NCI-H82 treated with DMSO at 0.1 percent for 48 hours (cell line): ENCODE results near the gene COMMD9.
"Not testable (repeated sequence)": the region's sequence is repeated elsewhere in the genome, so short reads cannot be mapped to it uniquely, and the experiment has no call there.

Experiments used
- DNase-seq: peaks from one replicate; lab custom pipeline; 2025; ENCODE audit not compliant: unreplicated experiment; lab: John Stamatoyannopoulos, UW

Gene COMMD9

GRCh38 chr11:36289226-36289852, at the start of gene COMMD9:
Gene COMMD9, minus strand, starts transcription at chr11:36289424. Its CDS starts 12 bp downstream, at chr11:36289412.
- peak; percentile 77 for DNase-seq

GRCh38 chr11:36333897-36334296, 44.7 kb upstream of the COMMD9 start:
- DNase-seq: peak; percentile 9

GRCh38 chr11:36333468-36333867, 44.2 kb upstream of the COMMD9 start:
- no peak for DNase-seq

- DNase-seq: no peak
Measured at GRCh38 chr11:36330411-36330810, 41.2 kb upstream of the COMMD9 start.

- no peak for DNase-seq
Measured at GRCh38 chr11:36328966-36329673, 39.9 kb upstream of the COMMD9 start.

GRCh38 chr11:36326524-36327419, 37.5 kb upstream of the COMMD9 start:
- DNase-seq: no peak

- not testable (repeated sequence) for DNase-seq
Measured at GRCh38 chr11:36325403-36325802, 36.2 kb upstream of the COMMD9 start.

GRCh38 chr11:36324956-36325355, 35.7 kb upstream of the COMMD9 start:
- not testable (repeated sequence) for DNase-seq

- DNase-seq: no peak
Measured at GRCh38 chr11:36317992-36318391, 28.8 kb upstream of the COMMD9 start.

- no peak for DNase-seq
Measured at GRCh38 chr11:36316049-36316448, 26.8 kb upstream of the COMMD9 start.

- DNase-seq: no peak
Measured at GRCh38 chr11:36314434-36314767, 25.2 kb upstream of the COMMD9 start.

GRCh38 chr11:36313750-36314433, 24.7 kb upstream of the COMMD9 start:
- no peak for DNase-seq

GRCh38 chr11:36312611-36313472, 23.6 kb upstream of the COMMD9 start:
- no peak for DNase-seq

GRCh38 chr11:36311926-36312595, 22.8 kb upstream of the COMMD9 start:
- no peak for DNase-seq

- DNase-seq: no peak
Measured at GRCh38 chr11:36309779-36310178, 20.6 kb upstream of the COMMD9 start.

- no peak for DNase-seq
Measured at GRCh38 chr11:36308577-36308976, 19.4 kb upstream of the COMMD9 start.

- no peak for DNase-seq
Measured at GRCh38 chr11:36306888-36307287, 17.7 kb upstream of the COMMD9 start.

- DNase-seq: no peak
Measured at GRCh38 chr11:36305047-36305446, 15.8 kb upstream of the COMMD9 start.

- DNase-seq: no peak
Measured at GRCh38 chr11:36304351-36304750, 15.1 kb upstream of the COMMD9 start.

- DNase-seq: no peak
Measured at GRCh38 chr11:36300650-36301049, 11.4 kb upstream of the COMMD9 start.
